NCI-H2171 treated with DMSO at 0.1 percent for 48 hours (cell line): ENCODE results near the gene MED9.
"Not testable (repeated sequence)": the region's sequence is repeated elsewhere in the genome, so short reads cannot be mapped to it uniquely, and the experiment has no call there.

Experiments used
- DNase-seq: peaks from one replicate; lab custom pipeline; 2025; lab: John Stamatoyannopoulos, UW

MED9 gene

GRCh38 chr17:17476865-17477467 lies at the start of gene MED9:
Gene MED9 (plus strand): TSS chr17:17477000. CDS start chr17:17477042, 42 bp downstream.
- peak; percentile 92 for DNase-seq

- no peak for DNase-seq
These were observed 47.6 kb upstream of the MED9 start for GRCh38 chr17:17429222-17429621.

- not testable (repeated sequence) for DNase-seq
These were observed 45.9 kb upstream of the MED9 start for GRCh38 chr17:17430924-17431323.

GRCh38 chr17:17431605-17432004 lies 45.2 kb upstream of the MED9 start:
- DNase-seq, result no peak

- peak; percentile 6 for DNase-seq
These were observed 43.6 kb upstream of the MED9 start for GRCh38 chr17:17433000-17433703.

- DNase-seq, result no peak
These were observed 42.3 kb upstream of the MED9 start for GRCh38 chr17:17434477-17434876.

GRCh38 chr17:17435323-17435722 lies 41.5 kb upstream of the MED9 start:
- no peak for DNase-seq

- no peak for DNase-seq
These were observed 39.3 kb upstream of the MED9 start for GRCh38 chr17:17437461-17437860.

GRCh38 chr17:17437893-17438292 lies 38.9 kb upstream of the MED9 start:
- no peak for DNase-seq

GRCh38 chr17:17440010-17440843 lies 36.6 kb upstream of the MED9 start:
- peak; percentile 49 for DNase-seq

GRCh38 chr17:17440938-17441675 lies 35.7 kb upstream of the MED9 start:
- no peak for DNase-seq

- DNase-seq, result no peak
These were observed 33.6 kb upstream of the MED9 start for GRCh38 chr17:17443173-17443572.

GRCh38 chr17:17445296-17445924 lies 31.4 kb upstream of the MED9 start:
- DNase-seq, result no peak

GRCh38 chr17:17445925-17446665 lies 30.7 kb upstream of the MED9 start:
- no peak for DNase-seq

- DNase-seq, result no peak
These were observed 30.1 kb upstream of the MED9 start for GRCh38 chr17:17446666-17447155.

GRCh38 chr17:17447264-17447663 lies 29.5 kb upstream of the MED9 start:
- no peak for DNase-seq

- no peak for DNase-seq
These were observed 28.7 kb upstream of the MED9 start for GRCh38 chr17:17448076-17448475.

GRCh38 chr17:17448723-17449122 lies 28.1 kb upstream of the MED9 start:
- no peak for DNase-seq

- no peak for DNase-seq
These were observed 23.7 kb upstream of the MED9 start for GRCh38 chr17:17453088-17453487.

GRCh38 chr17:17454276-17454675 lies 22.5 kb upstream of the MED9 start:
- no peak for DNase-seq

- not testable (repeated sequence) for DNase-seq
These were observed 22.1 kb upstream of the MED9 start for GRCh38 chr17:17454700-17455099.
